HG03280 (cell line): Measurements from ENCODE around the gene LMO2.
A peak's percentile ranks its signal among the peaks of the same experiment; 100 is the strongest.

Source experiments
- ATAC-seq: cut with Tn5 transposase; IDR thresholded peaks from one replicate; pipeline ENCODE4 v1.9.1; 2021; ENCODE audit warnings: mild to moderate bottlenecking, moderate library complexity; ENCODE audit not compliant: unreplicated experiment

LMO2 gene

GRCh38 chr11:33916736-33917135, 24.9 kb upstream of the LMO2 start:
- ATAC-seq, result no peak

GRCh38 chr11:33915526-33915925, 23.6 kb upstream of the LMO2 start:
- ATAC-seq, result no peak

- ATAC-seq, result no peak
These were observed 22.1 kb upstream of the LMO2 start for GRCh38 chr11:33913991-33914390.

- peak; percentile 76 for ATAC-seq
These were observed 20.8 kb upstream of the LMO2 start for GRCh38 chr11:33912405-33913361.

GRCh38 chr11:33910958-33911339, 19.1 kb upstream of the LMO2 start:
- no peak for ATAC-seq

- no peak for ATAC-seq
These were observed 18.6 kb upstream of the LMO2 start for GRCh38 chr11:33910296-33910957.

- no peak for ATAC-seq
These were observed 17.7 kb upstream of the LMO2 start for GRCh38 chr11:33909552-33909951.

GRCh38 chr11:33909150-33909549, 17.3 kb upstream of the LMO2 start:
- no peak for ATAC-seq

GRCh38 chr11:33907421-33907820, 15.5 kb upstream of the LMO2 start:
- no peak for ATAC-seq

- no peak for ATAC-seq
These were observed 14.8 kb upstream of the LMO2 start for GRCh38 chr11:33906484-33907186.

GRCh38 chr11:33904102-33904501, 12.2 kb upstream of the LMO2 start:
- ATAC-seq, result no peak

GRCh38 chr11:33900159-33900840, 8.4 kb upstream of the LMO2 start:
- no peak for ATAC-seq

GRCh38 chr11:33899400-33900037, 7.6 kb upstream of the LMO2 start:
- no peak for ATAC-seq

- ATAC-seq, result no peak
These were observed 7.1 kb upstream of the LMO2 start for GRCh38 chr11:33898957-33899356.

- no peak for ATAC-seq
These were observed 6.0 kb upstream of the LMO2 start for GRCh38 chr11:33897761-33898375.

GRCh38 chr11:33896911-33897310, 5.0 kb upstream of the LMO2 start:
- no peak for ATAC-seq

- ATAC-seq, result no peak
These were observed 3.9 kb upstream of the LMO2 start for GRCh38 chr11:33895752-33896137.

- no peak for ATAC-seq
These were observed 2.5 kb upstream of the LMO2 start for GRCh38 chr11:33894398-33894746.

- peak; percentile 88 for ATAC-seq
These were observed 2.0 kb upstream of the LMO2 start for GRCh38 chr11:33893711-33894397.
